Neuronal stem cell (in vitro differentiated cells): ENCODE measurements around the gene CMTM3.

Experiments used
- DNase-seq: peaks from one replicate; pipeline ENCODE4 v3.0.0-alpha.2; 2013; ENCODE audit warnings: low spot score
- H2AFZ ChIP-seq: one replicate; pipeline ENCODE4 v1.6.1; 2013; ENCODE audit warnings: mild to moderate bottlenecking, low read length, inconsistent platforms
- H2AK5ac ChIP-seq: 2 replicates; pipeline ENCODE4 v1.6.1; 2013; ENCODE audit warnings: low read depth, mild to moderate bottlenecking, inconsistent platforms, low read length, moderate library complexity, mixed read lengths
- H2BK120ac ChIP-seq: 2 replicates; pipeline ENCODE4 v1.6.1; 2013; ENCODE audit warnings: low read depth, mild to moderate bottlenecking, inconsistent platforms, low read length, moderate library complexity, mixed read lengths
- H2BK12ac ChIP-seq: one replicate; pipeline ENCODE4 v1.6.1; 2013; ENCODE audit warnings: low read length, inconsistent platforms
- H2BK15ac ChIP-seq: 2 replicates; pipeline ENCODE4 v1.6.1; 2013; ENCODE audit warnings: mild to moderate bottlenecking, low read length, inconsistent platforms, mixed read lengths
- H2BK5ac ChIP-seq: one replicate; pipeline ENCODE4 v1.6.1; 2013; ENCODE audit warnings: inconsistent platforms, mild to moderate bottlenecking, low read length, moderate library complexity
- H3K14ac ChIP-seq: one replicate; pipeline ENCODE4 v1.6.1; 2013; ENCODE audit warnings: low read length, inconsistent platforms
- H3K18ac ChIP-seq: 2 replicates; pipeline ENCODE4 v1.6.1; 2013; ENCODE audit warnings: low read length, inconsistent platforms
- H3K23ac ChIP-seq: 2 replicates; pipeline ENCODE4 v1.6.1; 2013; ENCODE audit warnings: low read depth, mild to moderate bottlenecking, mixed read lengths, low read length, inconsistent platforms; ENCODE audit not compliant: poor library complexity
- H3K27ac ChIP-seq: replicated peaks from 3 replicates; pipeline ENCODE4 v1.5.1; 2013; ENCODE audit warnings: low read length, inconsistent platforms
- H3K27me3 ChIP-seq, 3 experiments: 2 replicates each; pipeline ENCODE4 v1.6.1; 2013; ENCODE audit warnings: low read length in 3 of 3, mild to moderate bottlenecking in 2 of 3, inconsistent platforms in 1 of 3, low read depth in 1 of 3, mixed read lengths in 1 of 3, moderate library complexity in 1 of 3; ENCODE audit not compliant: control insufficient read depth in 3 of 3, insufficient read depth in 3 of 3
- H3K36me3 ChIP-seq, 2 donors: replicated peaks in 1 of 2; 2 replicates each; pipeline ENCODE4 v1.6.1; 2013; ENCODE audit warnings: low read length in 2 of 2; ENCODE audit not compliant: control insufficient read depth in 2 of 2, insufficient read depth in 2 of 2
- H3K4ac ChIP-seq: 2 replicates; pipeline ENCODE4 v1.6.1; 2013; ENCODE audit warnings: inconsistent platforms, mild to moderate bottlenecking, low read length, moderate library complexity
- H3K4me1 ChIP-seq, 2 donors: 1 replicate in 1 of 2; 2 replicates in 1 of 2; pipeline ENCODE4 v1.6.1; 2013; ENCODE audit warnings: low read length in 2 of 2, low read depth in 1 of 2; ENCODE audit not compliant: control insufficient read depth in 2 of 2, insufficient read depth in 1 of 2
- H3K4me2 ChIP-seq: one replicate; pipeline ENCODE4 v1.6.1; 2013; ENCODE audit warnings: mild to moderate bottlenecking, low read length, inconsistent platforms; ENCODE audit not compliant: insufficient read depth, poor library complexity, severe bottlenecking
- H3K4me3 ChIP-seq, 2 donors: 2 replicates each; pipeline ENCODE4 v1.5.1; 2013; ENCODE audit warnings: low read length in 2 of 2, mild to moderate bottlenecking in 2 of 2, inconsistent platforms in 1 of 2, moderate library complexity in 1 of 2
- H3K79me1 ChIP-seq: one replicate; pipeline ENCODE4 v1.6.1; 2013; ENCODE audit warnings: low read depth, mild to moderate bottlenecking, inconsistent platforms, low read length, moderate library complexity
- H3K9ac ChIP-seq: one replicate; pipeline ENCODE4 v1.6.1; 2013; ENCODE audit warnings: mild to moderate bottlenecking, low read depth, low read length, inconsistent platforms; ENCODE audit not compliant: poor library complexity
- H3K9me3 ChIP-seq, 2 donors: replicated peaks in 1 of 2; 2 replicates each; pipeline versions ENCODE3 to v1.6.1; 2013; ENCODE audit warnings: low read length in 2 of 2, mild to moderate bottlenecking in 2 of 2, inconsistent platforms in 1 of 2, low read depth in 1 of 2, mixed read lengths in 1 of 2, moderate library complexity in 1 of 2; ENCODE audit not compliant: control insufficient read depth in 2 of 2, insufficient read depth in 1 of 2
- H4K8ac ChIP-seq: one replicate; pipeline ENCODE4 v1.6.1; 2013; ENCODE audit warnings: low read depth, mild to moderate bottlenecking, inconsistent platforms, low read length, moderate library complexity
- H4K91ac ChIP-seq: one replicate; pipeline ENCODE4 v1.6.1; 2013; ENCODE audit warnings: low read length, low read depth, mild to moderate bottlenecking, inconsistent platforms; ENCODE audit not compliant: poor library complexity
- WGBS, 2 donors: extraction: QIAGEN DNeasy Blood & Tissue Kit; methylation state at CpG; one replicate each; pipeline ENCODE4 v1.1.7; 2013; ENCODE audit warnings: missing lambda C conversion rate in 2 of 2, mixed read lengths in 1 of 2; ENCODE audit not compliant: insufficient read length in 2 of 2, insufficient replicate concordance in 1 of 2; ENCODE audit errors: extremely low coverage in 2 of 2; 5-methylcytosine and 5-hydroxymethylcytosine counted together

Gene CMTM3

GRCh38 chr16:66578651-66579531, 25.6 kb upstream of the CMTM3 start, which contains the start of gene CMTM2:
Gene CMTM2 (plus strand): TSS chr16:66579463. CDS start chr16:66579608, 145 bp downstream.
- Histone ChIP-seq H3K18ac (peak within 1 kb of the TSS; percentile 83), H2AFZ (peak within 1 kb of the TSS; percentile 42), H3K4me2 (no peak within 1 kb of the TSS), H2AK5ac (peak within 1 kb of the TSS; percentile 85), H2BK12ac (peak within 1 kb of the TSS; percentile 93), H3K4me3 (peak within 1 kb of the TSS in 1 of 2 donors; percentile 40), H3K27me3 (peaks cover 0 to 18% (median 14%) of the 10 kb centered on the region in 3 experiments), H2BK120ac (no peak within 1 kb of the TSS), H3K23ac (no peak within 1 kb of the TSS), H3K4me1 (peaks cover 13% of the 10 kb centered on the region in 2 donors), H4K91ac (no peak within 1 kb of the TSS), H3K79me1 (no peaks in the 10 kb centered on the region), H2BK5ac (no peak within 1 kb of the TSS), H2BK15ac (peak within 1 kb of the TSS; percentile 87), H3K27ac (no peak within 1 kb of the TSS), H3K14ac (no peak within 1 kb of the TSS), H3K9me3 (no peaks in the 10 kb centered on the region), H3K36me3 (no peaks in the 10 kb centered on the region), H3K4ac (no peak within 1 kb of the TSS), H4K8ac (no peak within 1 kb of the TSS), H3K9ac (no peak within 1 kb of the TSS)
- DNase-seq = no peak
- WGBS, 2 donors = no CpG with 5 or more reads among the region's 77 CpGs

- Histone ChIP-seq H3K36me3 (no peaks in the 10 kb centered on the region), H3K79me1 (no peaks in the 10 kb centered on the region), H3K23ac (no peak overlapping the region), H3K4me1 (peaks cover 13% of the 10 kb centered on the region in 2 donors), H2BK15ac (no peak overlapping the region), H2AFZ (peak overlapping the region; percentile 62), H3K9me3 (no peaks in the 10 kb centered on the region), H3K18ac (no peak overlapping the region), H2AK5ac (no peak overlapping the region), H3K27ac (no peak overlapping the region), H3K4me3 (no peak overlapping the region), H4K8ac (no peak overlapping the region), H4K91ac (no peak overlapping the region), H3K4me2 (no peak overlapping the region), H3K27me3 (peaks cover 0 to 18% (median 12%) of the 10 kb centered on the region in 3 experiments), H3K4ac (no peak overlapping the region), H3K14ac (no peak overlapping the region), H2BK120ac (no peak overlapping the region), H2BK5ac (no peak overlapping the region), H3K9ac (no peak overlapping the region), H2BK12ac (no peak overlapping the region)
- DNase-seq = peak; percentile 15
- WGBS, 2 donors = no CpG with 5 or more reads among the region's 4 CpGs
These were observed 23.8 kb upstream of the CMTM3 start for GRCh38 chr16:66580605-66581209.

- H3K23ac ChIP-seq = no peak overlapping the region
- no CpG with 5 or more reads among the region's 3 CpGs for WGBS, 2 donors
These were observed 23.1 kb upstream of the CMTM3 start for GRCh38 chr16:66581246-66581952.

More at GRCh38 chr16:66581246-66581952, 23.1 kb upstream of the CMTM3 start:
- Histone ChIP-seq H3K14ac (no peak overlapping the region), H2AK5ac (no peak overlapping the region), H4K8ac (no peak overlapping the region), H4K91ac (no peak overlapping the region), H2AFZ (peak overlapping the region; percentile 62), H3K18ac (no peak overlapping the region), H3K4me3 (no peak overlapping the region), H3K4ac (no peak overlapping the region), H2BK120ac (no peak overlapping the region), H3K27me3 (peaks cover 0 to 18% (median 12%) of the 10 kb centered on the region in 3 experiments), H3K9ac (no peak overlapping the region), H2BK5ac (no peak overlapping the region), H2BK15ac (no peak overlapping the region), H3K27ac (no peak overlapping the region), H3K79me1 (no peaks in the 10 kb centered on the region), H2BK12ac (no peak overlapping the region), H3K4me1 (peaks cover 13% of the 10 kb centered on the region in 2 donors), H3K9me3 (no peaks in the 10 kb centered on the region), H3K4me2 (no peak overlapping the region), H3K36me3 (no peaks in the 10 kb centered on the region)
- DNase-seq = no peak
